Measurements from ENCODE around the gene RTN1. TPM values are rescaled to one million over a fixed set of nuclear protein-coding genes. Genes with fewer than 3 reads are reported as not detected.
A peak's percentile ranks its signal among the peaks of the same experiment; 100 is the strongest.

Gene RTN1
- total and polyA plus RNA-seq, 12 donors, result 0.40 to 5.5 (median 0.91) TPM

DNA sequence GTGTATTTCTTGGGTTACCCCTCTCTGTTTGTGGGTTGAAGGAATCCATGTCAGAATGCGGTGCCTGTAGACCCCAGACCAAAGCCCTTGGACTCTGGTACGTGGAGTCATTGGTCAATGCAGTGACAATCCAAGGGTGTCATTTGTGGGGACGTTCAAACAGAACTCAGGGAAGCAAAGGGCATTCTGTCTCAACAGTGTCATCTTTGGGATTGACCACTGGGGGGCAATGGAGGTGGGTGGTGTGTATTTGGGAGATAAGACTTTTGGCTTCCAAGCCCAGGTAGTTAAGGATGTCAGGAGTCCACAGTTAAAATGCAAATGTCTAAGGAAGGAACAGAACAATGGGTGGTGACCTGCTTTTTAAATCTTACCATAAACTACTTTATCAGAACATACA lies 239.3 kb downstream of the RTN1 start:
- peaks cover 0 to 62% (median 39%) of the 10 kb centered on the region in 7 donors for H3K27me3 ChIP-seq
- no peaks in the 10 kb centered on the region for H3K36me3 ChIP-seq
- 18 to 19% methylated on average over 3 of the region's 3 CpGs for WGBS, 2 donors
- peaks cover 0 to 5% (median 0%) of the 10 kb centered on the region in 9 donors for H3K4me1 ChIP-seq
- no peak overlapping the region for H3K27ac ChIP-seq
- no peak for DNase-seq
- TF ChIP-seq, protein P1, sequence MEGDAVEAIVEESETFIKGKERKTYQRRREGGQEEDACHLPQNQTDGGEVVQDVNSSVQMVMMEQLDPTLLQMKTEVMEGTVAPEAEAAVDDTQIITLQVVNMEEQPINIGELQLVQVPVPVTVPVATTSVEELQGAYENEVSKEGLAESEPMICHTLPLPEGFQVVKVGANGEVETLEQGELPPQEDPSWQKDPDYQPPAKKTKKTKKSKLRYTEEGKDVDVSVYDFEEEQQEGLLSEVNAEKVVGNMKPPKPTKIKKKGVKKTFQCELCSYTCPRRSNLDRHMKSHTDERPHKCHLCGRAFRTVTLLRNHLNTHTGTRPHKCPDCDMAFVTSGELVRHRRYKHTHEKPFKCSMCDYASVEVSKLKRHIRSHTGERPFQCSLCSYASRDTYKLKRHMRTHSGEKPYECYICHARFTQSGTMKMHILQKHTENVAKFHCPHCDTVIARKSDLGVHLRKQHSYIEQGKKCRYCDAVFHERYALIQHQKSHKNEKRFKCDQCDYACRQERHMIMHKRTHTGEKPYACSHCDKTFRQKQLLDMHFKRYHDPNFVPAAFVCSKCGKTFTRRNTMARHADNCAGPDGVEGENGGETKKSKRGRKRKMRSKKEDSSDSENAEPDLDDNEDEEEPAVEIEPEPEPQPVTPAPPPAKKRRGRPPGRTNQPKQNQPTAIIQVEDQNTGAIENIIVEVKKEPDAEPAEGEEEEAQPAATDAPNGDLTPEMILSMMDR (IDR thresholded peaks at IDR 0.05), result no peak
- H3K4me3 ChIP-seq, result no peak overlapping the region
- intact Hi-C loops (cut with DNase I), result no loop called here
- H3K9me3 ChIP-seq, result peaks cover 0 to 2% (median 0%) of the 10 kb centered on the region in 11 donors
- no peak for ATAC-seq

DNA sequence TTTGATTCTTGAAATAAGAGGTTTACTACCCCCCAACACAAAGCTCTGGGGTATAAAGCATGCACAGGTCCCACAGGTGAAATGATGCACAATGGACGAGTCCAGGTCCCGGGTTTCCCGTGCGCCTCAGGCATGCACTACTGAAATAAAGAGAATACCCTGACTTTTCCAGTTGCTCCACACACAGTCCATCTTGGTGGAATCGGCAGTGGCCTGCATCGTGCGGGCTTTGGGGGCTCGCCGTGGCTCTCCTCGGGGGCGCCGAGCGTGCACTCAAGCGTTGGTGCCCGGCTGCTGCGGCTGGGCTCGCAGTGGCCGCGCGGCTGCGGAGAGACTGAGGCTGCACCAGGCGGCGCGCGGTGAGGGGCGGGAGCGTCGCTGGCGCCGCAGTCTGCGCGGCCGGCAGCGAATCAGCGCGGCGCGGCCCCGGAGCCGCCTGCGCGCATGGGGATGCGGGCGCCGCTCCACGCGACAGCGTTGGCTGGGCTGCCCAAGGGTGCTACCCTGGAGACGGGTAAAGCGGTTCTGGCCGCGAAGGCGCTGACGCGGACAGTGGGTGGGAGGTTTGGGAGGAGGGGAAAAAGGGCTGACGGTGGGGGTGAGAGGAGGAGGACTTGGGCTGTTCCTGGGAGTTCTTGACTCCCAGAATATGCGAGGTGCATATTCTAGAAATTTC lies 240.2 kb downstream of the RTN1 start:
- ATAC-seq, result peak in 2 of 8 donors; percentile 27 to 34
- DNase-seq, result no peak
- Histone ChIP-seq H3K4me1 (peaks cover 0 to 5% (median 0%) of the 10 kb centered on the region in 9 donors), H3K27ac (no peak overlapping the region), H3K9me3 (peaks cover 0 to 2% (median 0%) of the 10 kb centered on the region in 11 donors), H3K27me3 (peaks cover 0 to 66% (median 39%) of the 10 kb centered on the region in 7 donors), H3K36me3 (no peaks in the 10 kb centered on the region), H3K4me3 (peak overlapping the region in 4 of 10 donors; percentile 3 to 26 (median 18))
- TF ChIP-seq, protein P1 (IDR thresholded peaks at IDR 0.05), result no peak
- intact Hi-C loops (cut with DNase I), result no loop called here
- 1 to 2% methylated on average over 57 of the region's 57 CpGs for WGBS, 2 donors

DNA sequence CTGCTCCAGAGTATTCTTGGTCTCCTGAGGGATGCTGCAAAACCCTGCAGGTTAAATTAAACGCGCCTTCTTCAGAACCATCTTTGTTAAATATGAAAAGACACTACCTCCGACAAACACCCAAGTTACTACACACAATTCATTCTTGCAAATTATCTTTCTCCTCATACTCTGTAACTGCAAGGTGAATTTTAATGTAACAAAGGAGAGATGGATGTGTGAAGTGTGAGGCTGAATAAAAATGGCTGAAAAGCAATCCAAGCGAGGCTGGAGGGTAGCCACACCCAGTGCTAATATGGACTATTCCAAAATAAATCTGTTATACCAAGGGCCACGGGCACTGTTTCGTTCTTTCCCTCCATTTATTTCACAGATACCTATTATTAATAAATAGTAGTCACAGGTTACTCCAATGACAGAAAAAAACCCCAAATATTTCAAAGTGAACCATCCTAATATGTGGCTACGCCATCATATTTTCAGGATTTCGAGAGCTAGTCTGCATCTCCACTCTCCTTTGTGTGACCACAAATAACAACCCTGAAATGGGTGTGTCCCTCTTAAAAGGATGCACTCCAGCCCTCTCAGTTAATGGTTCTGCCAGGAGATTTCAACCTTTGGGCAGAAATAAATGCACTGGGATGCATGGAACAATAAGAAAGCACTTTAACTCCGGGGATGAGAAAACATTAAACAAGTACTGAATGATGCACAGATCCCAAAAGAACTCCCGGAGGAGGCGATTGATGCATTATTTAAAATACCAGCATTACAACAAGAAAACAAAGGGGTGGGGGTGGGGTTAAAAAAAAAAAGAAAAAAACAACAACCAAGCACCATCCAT lies 240.9 kb downstream of the RTN1 start:
- peaks cover 0 to 66% (median 39%) of the 10 kb centered on the region in 7 donors for H3K27me3 ChIP-seq
- no peak overlapping the region for H3K27ac ChIP-seq
- ATAC-seq (no peak), DNase-seq (no peak)
- peaks cover 0 to 5% (median 0%) of the 10 kb centered on the region in 9 donors for H3K4me1 ChIP-seq
- H3K4me3 ChIP-seq, result no peak overlapping the region
- H3K9me3 ChIP-seq, result peaks cover 0 to 2% (median 0%) of the 10 kb centered on the region in 11 donors
- intact Hi-C loops (cut with DNase I), result no loop called here
- TF ChIP-seq, protein P1 (IDR thresholded peaks at IDR 0.05), result no peak
- no peaks in the 10 kb centered on the region for H3K36me3 ChIP-seq
- WGBS, 2 donors, result 59 to 61% methylated on average over 11 of the region's 11 CpGs

DNA sequence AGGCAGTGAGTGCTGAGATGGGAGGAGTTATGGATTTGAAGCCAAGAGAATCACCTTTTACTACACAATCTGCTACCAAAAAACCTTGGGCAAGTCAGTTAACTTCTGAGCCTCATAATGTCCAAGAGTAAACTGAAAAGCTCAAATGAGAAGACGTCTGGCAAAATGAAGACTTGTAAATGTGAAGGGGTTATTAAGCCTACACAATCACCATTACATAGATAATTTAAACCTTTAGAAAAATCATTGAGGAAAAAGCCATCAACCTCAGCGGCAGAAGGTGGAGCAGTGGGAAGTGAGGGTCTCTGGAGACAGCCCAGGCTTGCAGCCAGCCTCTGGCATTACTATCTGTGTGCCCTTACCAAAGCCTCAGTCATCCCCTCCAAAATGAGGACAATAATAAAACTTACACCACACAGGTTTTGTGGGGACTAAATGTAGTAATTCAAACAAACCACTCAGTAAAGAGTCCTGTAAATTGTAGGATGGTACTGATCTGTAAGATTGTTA lies 243.5 kb downstream of the RTN1 start:
- intact Hi-C loops (cut with DNase I), result no loop called here
- no peak overlapping the region for H3K4me3 ChIP-seq
- DNase-seq, result no peak
- peaks cover 0 to 5% (median 0%) of the 10 kb centered on the region in 9 donors for H3K4me1 ChIP-seq
- no peak for ATAC-seq
- no peaks in the 10 kb centered on the region for H3K36me3 ChIP-seq
- H3K27ac ChIP-seq, result no peak overlapping the region
- WGBS, 2 donors, result 69 to 72% methylated on average over 2 of the region's 2 CpGs
- H3K9me3 ChIP-seq, result no peaks in the 10 kb centered on the region
- TF ChIP-seq, protein P1 (IDR thresholded peaks at IDR 0.05), result no peak
- peaks cover 0 to 54% (median 30%) of the 10 kb centered on the region in 7 donors for H3K27me3 ChIP-seq
